Measurements from ENCODE around the gene ANXA10. TPM values are rescaled to one million over a fixed set of nuclear protein-coding genes. Genes with fewer than 3 reads are reported as not detected.

ANXA10 gene
- total and polyA plus RNA-seq, 2 donors (not counting 3 experiments of a cell fraction or from before 2014, with no cell fraction given), result not detected

DNA sequence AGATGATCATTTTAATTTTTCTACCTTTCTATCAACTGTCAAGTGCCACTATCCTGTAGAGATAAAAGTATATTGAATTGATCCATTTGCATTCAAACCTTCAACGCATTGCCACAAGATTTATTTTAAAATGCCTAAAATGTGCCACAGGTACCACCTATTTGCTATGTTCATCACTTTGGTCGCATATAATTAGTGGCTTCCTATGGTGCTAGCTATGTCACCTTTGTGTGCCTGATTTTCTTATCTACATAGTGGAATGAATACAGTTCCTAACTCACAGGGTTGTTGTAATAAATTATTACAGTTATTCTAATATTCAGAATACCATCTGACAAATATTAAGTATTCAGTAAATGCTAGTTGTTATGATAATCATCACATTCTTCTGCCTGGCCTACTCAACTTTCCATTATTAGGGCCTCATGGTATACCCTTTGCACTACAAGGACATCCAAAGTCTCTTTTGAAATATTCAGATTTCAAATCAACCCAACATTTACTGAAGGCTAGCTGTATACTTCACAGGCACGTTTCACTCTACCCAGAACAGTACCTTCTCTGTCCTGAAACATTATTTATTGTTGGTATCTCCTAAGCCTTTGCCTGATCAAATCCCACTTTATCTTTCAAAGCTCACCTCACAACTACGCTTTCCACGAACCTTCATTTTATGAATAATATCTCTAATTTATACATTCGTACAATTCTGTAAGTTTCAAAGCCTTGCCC, 62.4 kb downstream of the ANXA10 start:
- no peaks in the 10 kb centered on the region for H3K79me2 ChIP-seq (ENCODE audit: control insufficient read depth, insufficient read depth, low read length)
- peak overlapping the region; percentile 68 for H2AFZ ChIP-seq (ENCODE audit: low read depth, low read length)
- intact Hi-C loops (cut with micrococcal nuclease), result loop anchor here (1.0 to 10.0 kb wide), 7 partner anchors 57 to 1987 kb away; no protein-coding TSS in a partner anchor
- no peak for DNase-seq (ENCODE audit: low read depth, low spot score)
- ChIA-PET POLR2A (no interaction called here), CTCF (interaction anchor here (0.7 to 2.8 kb wide), 21 partner anchors 13 to 1989 kb away, joined by 3 to 27 read pairs (median 6); partner anchors contain the start of gene SPOCK3)
- H3K4me2 ChIP-seq (ENCODE audit: insufficient read depth, low read length), result no peak overlapping the region
- H4K20me1 ChIP-seq (replicated peaks; ENCODE audit: control insufficient read depth, extremely low read depth, insufficient read depth, low read length), result no peaks in the 10 kb centered on the region
- no peak for FAIRE-seq
- H3K9me3 ChIP-seq (replicated peaks; ENCODE audit: control insufficient read depth, insufficient read depth, low read length), result no peaks in the 10 kb centered on the region
- no peaks in the 10 kb centered on the region for H3K27me3 ChIP-seq (ENCODE audit: control insufficient read depth in 2 of 2, insufficient read depth in 2 of 2, low read length in 2 of 2)
- H3K27ac ChIP-seq (ENCODE audit: insufficient read depth, low read depth, low read length), result no peak overlapping the region
- no TSS peak for BruUV-seq (replicated peaks)
- H3K9ac ChIP-seq (replicated peaks; ENCODE audit: extremely low read depth, insufficient read depth, low read length), result no peak overlapping the region
- H3K36me3 ChIP-seq (ENCODE audit: control insufficient read depth in 2 of 2, extremely low read depth in 1 of 2, insufficient read depth in 2 of 2, low read length in 2 of 2), result no peaks in the 10 kb centered on the region
- H3K4me3 ChIP-seq (replicated peaks in 1 of 3; ENCODE audit: insufficient read depth in 1 of 3, low read depth in 1 of 3, low read length in 3 of 3), result no peak overlapping the region
- peaks cover 4% of the 10 kb centered on the region for H3K4me1 ChIP-seq (ENCODE audit: control insufficient read depth, extremely low read depth, insufficient read depth, low read length)
- no peak for TF ChIP-seq MYC (IDR thresholded peaks at IDR 0.05; ENCODE audit: low read depth, low read length)
- no peak for TF ChIP-seq EZH2 (IDR thresholded peaks at IDR 0.05; ENCODE audit: borderline replicate concordance, low read depth, low read length, severe bottlenecking)
- TF ChIP-seq JUN (IDR thresholded peaks at IDR 0.05; ENCODE audit: borderline replicate concordance, insufficient read depth, insufficient read length, low read depth), result no peak
- TF ChIP-seq CTCF (IDR thresholded peaks at IDR 0.05; ENCODE audit: extremely low read depth in 1 of 2, insufficient read depth in 1 of 2, low read depth in 1 of 2, low read length in 2 of 2), result no peak
- TF ChIP-seq FOS (IDR thresholded peaks at IDR 0.05; ENCODE audit: borderline replicate concordance, insufficient read depth, low read length), result no peak
- TF ChIP-seq GATA2 (IDR thresholded peaks at IDR 0.05; ENCODE audit: insufficient read depth, insufficient read length, low read depth, low read length), result no peak
- no peak for TF ChIP-seq POLR2A (IDR thresholded peaks at IDR 0.05; ENCODE audit: low read depth, low read length)
- no peak for TF ChIP-seq POLR2AphosphoS5 (IDR thresholded peaks at IDR 0.05; ENCODE audit: insufficient read depth, low read depth, low read length)
- TF ChIP-seq, protein P1, sequence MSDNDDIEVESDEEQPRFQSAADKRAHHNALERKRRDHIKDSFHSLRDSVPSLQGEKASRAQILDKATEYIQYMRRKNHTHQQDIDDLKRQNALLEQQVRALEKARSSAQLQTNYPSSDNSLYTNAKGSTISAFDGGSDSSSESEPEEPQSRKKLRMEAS (IDR thresholded peaks at IDR 0.05; ENCODE audit: insufficient read depth, insufficient read length), result no peak
- H3K9me1 ChIP-seq (replicated peaks; ENCODE audit: control insufficient read depth, extremely low read depth, insufficient read depth, low read length), result no peaks in the 10 kb centered on the region
- dilution Hi-C loops (cut with MboI; ENCODE audit: extremely low pct_ligation_motif_present, low sequenced_read_pairs), result no loop called here
